Sigmoid colon (tissue), 3 donors: Measurements from ENCODE around the gene TBC1D2.

Experiments
- POLR2A ChIP-seq, 2 donors: fragments of 450-650 bp; IDR thresholded peaks; one replicate each; pipeline ENCODE4 v1.6.1; 2016; ENCODE audit warnings: antibody characterized with exemption in 2 of 2, mild to moderate bottlenecking in 2 of 2, moderate library complexity in 2 of 2
- TF ChIP-seq, protein P1 (sequence below), 4 experiments: fragments of 450-650 bp in 3 of 4; fragments of 200-600 bp in 1 of 4; IDR thresholded peaks; one replicate each; pipeline ENCODE4 v1.5.1; 2016 to 2019; ENCODE audit warnings: antibody characterized with exemption in 4 of 4, mild to moderate bottlenecking in 3 of 4, moderate library complexity in 2 of 4

DNA sequence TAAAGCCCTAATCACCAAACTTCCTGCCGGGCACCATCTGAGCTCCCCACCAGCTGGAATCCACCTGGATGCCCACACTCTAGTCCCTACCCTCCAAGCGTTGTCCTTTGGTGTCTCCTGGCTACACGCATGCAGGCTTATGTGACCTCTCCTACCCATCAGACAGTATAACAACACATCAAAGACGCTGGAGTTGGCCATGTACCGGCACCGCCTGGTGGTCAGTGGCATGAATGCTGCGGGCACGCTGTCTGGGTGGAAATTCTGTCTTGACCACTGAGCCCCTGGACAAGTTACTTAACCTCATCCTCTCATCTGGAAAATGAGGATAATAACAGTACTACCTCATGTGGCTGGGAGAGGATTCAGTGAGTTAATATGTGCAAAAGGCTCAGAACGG lies 39.6 kb downstream of the TBC1D2 start:
- TF ChIP-seq, protein P1, sequence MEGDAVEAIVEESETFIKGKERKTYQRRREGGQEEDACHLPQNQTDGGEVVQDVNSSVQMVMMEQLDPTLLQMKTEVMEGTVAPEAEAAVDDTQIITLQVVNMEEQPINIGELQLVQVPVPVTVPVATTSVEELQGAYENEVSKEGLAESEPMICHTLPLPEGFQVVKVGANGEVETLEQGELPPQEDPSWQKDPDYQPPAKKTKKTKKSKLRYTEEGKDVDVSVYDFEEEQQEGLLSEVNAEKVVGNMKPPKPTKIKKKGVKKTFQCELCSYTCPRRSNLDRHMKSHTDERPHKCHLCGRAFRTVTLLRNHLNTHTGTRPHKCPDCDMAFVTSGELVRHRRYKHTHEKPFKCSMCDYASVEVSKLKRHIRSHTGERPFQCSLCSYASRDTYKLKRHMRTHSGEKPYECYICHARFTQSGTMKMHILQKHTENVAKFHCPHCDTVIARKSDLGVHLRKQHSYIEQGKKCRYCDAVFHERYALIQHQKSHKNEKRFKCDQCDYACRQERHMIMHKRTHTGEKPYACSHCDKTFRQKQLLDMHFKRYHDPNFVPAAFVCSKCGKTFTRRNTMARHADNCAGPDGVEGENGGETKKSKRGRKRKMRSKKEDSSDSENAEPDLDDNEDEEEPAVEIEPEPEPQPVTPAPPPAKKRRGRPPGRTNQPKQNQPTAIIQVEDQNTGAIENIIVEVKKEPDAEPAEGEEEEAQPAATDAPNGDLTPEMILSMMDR (IDR thresholded peaks at IDR 0.05): no peak
- TF ChIP-seq POLR2A (IDR thresholded peaks at IDR 0.05): no peak
